ENCODE measurements around the gene PRKCH.

The PRKCH gene

DNA sequence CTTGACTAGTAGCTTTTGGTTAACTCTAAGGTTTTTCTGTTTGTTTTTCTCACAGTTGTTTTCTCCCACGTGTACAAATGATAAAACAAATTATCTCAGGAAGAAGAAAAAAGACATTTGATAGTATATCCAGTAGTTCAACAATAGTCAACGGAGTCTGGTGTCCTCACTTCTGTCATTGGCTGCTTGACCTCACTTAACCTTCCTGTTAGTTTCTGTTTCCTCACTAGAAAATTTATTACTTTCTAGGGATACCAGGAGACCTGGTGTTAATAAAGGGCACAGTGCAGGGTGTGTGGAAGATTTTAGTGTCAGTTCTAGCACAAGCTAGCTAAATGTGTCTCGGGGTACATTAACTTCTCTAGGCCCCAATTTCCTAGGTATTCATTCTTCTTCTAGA, 116.0 kb downstream of the PRKCH start:
- DNase-seq (ENCODE audit: low read depth in 1 of 2, low spot score in 1 of 2): no peak
- TF ChIP-seq GABPA (IDR thresholded peaks at IDR 0.05; ENCODE audit: low read depth): no peak
- TF ChIP-seq, protein P1, sequence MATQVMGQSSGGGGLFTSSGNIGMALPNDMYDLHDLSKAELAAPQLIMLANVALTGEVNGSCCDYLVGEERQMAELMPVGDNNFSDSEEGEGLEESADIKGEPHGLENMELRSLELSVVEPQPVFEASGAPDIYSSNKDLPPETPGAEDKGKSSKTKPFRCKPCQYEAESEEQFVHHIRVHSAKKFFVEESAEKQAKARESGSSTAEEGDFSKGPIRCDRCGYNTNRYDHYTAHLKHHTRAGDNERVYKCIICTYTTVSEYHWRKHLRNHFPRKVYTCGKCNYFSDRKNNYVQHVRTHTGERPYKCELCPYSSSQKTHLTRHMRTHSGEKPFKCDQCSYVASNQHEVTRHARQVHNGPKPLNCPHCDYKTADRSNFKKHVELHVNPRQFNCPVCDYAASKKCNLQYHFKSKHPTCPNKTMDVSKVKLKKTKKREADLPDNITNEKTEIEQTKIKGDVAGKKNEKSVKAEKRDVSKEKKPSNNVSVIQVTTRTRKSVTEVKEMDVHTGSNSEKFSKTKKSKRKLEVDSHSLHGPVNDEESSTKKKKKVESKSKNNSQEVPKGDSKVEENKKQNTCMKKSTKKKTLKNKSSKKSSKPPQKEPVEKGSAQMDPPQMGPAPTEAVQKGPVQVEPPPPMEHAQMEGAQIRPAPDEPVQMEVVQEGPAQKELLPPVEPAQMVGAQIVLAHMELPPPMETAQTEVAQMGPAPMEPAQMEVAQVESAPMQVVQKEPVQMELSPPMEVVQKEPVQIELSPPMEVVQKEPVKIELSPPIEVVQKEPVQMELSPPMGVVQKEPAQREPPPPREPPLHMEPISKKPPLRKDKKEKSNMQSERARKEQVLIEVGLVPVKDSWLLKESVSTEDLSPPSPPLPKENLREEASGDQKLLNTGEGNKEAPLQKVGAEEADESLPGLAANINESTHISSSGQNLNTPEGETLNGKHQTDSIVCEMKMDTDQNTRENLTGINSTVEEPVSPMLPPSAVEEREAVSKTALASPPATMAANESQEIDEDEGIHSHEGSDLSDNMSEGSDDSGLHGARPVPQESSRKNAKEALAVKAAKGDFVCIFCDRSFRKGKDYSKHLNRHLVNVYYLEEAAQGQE (IDR thresholded peaks at IDR 0.05; ENCODE audit: insufficient replicate concordance, low read depth): no peak
- Histone ChIP-seq H3K27me3 (ENCODE audit: insufficient read depth, poor library complexity, severe bottlenecking) (peaks cover 5% of the 10 kb centered on the region), H3K4me3 (replicated peaks; ENCODE audit: insufficient read depth, low read length) (no peak overlapping the region), H3K27ac (replicated peaks) (no peak overlapping the region)

DNA sequence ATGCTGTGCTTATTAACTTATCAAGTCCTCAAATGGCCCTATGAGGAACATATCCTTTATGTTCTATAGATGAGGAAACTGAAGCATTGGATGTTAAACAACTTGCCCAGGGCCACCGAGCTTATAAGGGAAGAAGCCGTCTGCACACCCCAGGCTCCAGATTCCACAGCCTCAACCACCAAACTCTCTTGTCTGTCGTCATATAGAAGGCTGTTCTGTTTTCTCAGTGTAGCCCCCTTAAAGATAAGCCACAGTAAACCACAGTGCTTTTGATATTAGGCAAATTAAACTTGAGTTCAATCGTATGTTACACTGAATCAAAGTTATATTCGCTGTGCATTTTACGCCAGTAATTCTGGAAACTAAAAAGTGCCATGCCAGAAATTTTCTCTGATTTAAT, 116.7 kb downstream of the PRKCH start:
- Histone ChIP-seq H3K4me3 (replicated peaks; ENCODE audit: insufficient read depth, low read length) (no peak overlapping the region), H3K27ac (replicated peaks) (no peak overlapping the region), H3K27me3 (ENCODE audit: insufficient read depth, poor library complexity, severe bottlenecking) (peaks cover 4% of the 10 kb centered on the region)
- TF ChIP-seq, protein P1 (IDR thresholded peaks at IDR 0.05; ENCODE audit: insufficient replicate concordance, low read depth): no peak
- no peak for DNase-seq (ENCODE audit: low read depth in 1 of 2, low spot score in 1 of 2)

DNA sequence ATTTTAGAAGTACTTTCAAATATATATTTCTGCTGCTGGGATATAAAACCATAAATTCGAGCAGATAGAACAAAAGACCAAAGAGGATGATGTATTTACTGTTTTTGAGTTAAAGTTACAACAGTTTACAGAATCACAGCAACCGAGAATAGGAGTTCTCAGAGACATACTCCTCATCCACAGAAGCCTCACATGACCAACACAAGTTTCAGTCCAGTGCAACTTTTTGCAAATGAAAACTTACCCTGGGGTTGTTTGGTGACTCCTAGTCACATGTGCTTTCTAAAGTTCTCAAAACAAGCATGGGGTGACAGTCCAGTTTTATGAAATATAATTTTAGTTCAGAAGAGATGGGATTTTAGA, 117.1 kb downstream of the PRKCH start:
- Histone ChIP-seq H3K27me3 (ENCODE audit: insufficient read depth, poor library complexity, severe bottlenecking) (peaks cover 2% of the 10 kb centered on the region), H3K4me3 (replicated peaks; ENCODE audit: insufficient read depth, low read length) (no peak overlapping the region), H3K27ac (replicated peaks) (no peak overlapping the region)
- TF ChIP-seq, protein P1 (IDR thresholded peaks at IDR 0.05; ENCODE audit: insufficient replicate concordance, low read depth): no peak
- TF ChIP-seq SPI1 (IDR thresholded peaks at IDR 0.05; ENCODE audit: borderline replicate concordance, low read depth) (no peak), GABPA (IDR thresholded peaks at IDR 0.05; ENCODE audit: low read depth) (no peak), POLR2AphosphoS5 (IDR thresholded peaks at IDR 0.05; ENCODE audit: low read depth) (no peak)
- TF ChIP-seq, protein P2, sequence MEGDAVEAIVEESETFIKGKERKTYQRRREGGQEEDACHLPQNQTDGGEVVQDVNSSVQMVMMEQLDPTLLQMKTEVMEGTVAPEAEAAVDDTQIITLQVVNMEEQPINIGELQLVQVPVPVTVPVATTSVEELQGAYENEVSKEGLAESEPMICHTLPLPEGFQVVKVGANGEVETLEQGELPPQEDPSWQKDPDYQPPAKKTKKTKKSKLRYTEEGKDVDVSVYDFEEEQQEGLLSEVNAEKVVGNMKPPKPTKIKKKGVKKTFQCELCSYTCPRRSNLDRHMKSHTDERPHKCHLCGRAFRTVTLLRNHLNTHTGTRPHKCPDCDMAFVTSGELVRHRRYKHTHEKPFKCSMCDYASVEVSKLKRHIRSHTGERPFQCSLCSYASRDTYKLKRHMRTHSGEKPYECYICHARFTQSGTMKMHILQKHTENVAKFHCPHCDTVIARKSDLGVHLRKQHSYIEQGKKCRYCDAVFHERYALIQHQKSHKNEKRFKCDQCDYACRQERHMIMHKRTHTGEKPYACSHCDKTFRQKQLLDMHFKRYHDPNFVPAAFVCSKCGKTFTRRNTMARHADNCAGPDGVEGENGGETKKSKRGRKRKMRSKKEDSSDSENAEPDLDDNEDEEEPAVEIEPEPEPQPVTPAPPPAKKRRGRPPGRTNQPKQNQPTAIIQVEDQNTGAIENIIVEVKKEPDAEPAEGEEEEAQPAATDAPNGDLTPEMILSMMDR (IDR thresholded peaks at IDR 0.05; ENCODE audit: insufficient read depth, low read length): no peak
- no peak for DNase-seq (ENCODE audit: low read depth in 1 of 2, low spot score in 1 of 2)

DNA sequence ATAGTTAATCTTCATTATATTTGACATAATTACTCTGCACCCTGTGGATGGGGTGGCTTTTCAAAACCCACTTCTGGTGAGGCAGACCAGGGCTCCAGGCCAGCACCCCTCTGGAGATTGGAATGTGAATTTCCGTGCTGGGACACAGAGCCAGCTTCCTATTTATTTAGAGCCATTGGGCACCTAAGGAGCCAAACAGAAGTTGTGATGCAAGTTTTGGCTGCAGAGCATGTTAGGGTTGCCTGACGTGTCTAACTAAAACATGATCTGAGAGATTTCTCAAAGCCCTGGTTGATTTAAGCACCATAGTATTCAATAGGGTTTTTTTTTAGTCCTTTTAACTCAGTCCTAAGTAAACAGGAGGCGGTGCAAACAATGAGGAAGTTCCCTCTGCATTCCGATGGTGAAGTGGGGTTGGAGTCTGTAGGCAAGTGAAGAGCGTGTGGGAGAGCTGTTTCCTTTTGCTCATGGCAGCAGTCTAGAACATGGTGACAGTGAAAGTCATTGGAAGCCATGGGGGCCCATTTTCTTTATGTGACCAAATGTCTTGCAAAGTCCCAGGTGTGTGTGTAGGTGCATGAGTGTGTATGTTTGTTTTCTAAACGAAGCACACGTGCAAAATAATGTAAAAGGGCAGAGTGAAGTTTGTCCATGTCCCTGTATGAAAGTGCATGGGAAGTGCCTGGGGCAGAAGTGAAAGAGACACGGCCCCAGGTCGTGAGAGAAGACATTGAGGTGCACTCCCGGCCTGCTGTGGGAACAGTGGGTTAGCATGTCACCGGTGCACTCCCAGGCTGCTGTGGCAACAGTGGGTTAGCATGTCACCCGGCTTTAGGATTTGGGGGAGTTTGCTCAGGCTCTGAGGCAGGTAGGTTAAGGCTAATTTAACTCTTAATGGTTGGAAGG, 117.7 kb downstream of the PRKCH start:
- peak; percentile 14 to 62 for DNase-seq (ENCODE audit: low read depth in 1 of 2, low spot score in 1 of 2)
- TF ChIP-seq POLR2AphosphoS5 (IDR thresholded peaks at IDR 0.05; ENCODE audit: low read depth): no peak
- TF ChIP-seq, protein P1 (IDR thresholded peaks at IDR 0.05; ENCODE audit: insufficient replicate concordance, low read depth): no peak
- TF ChIP-seq GABPA (IDR thresholded peaks at IDR 0.05; ENCODE audit: low read depth): no peak
- TF ChIP-seq SPI1 (IDR thresholded peaks at IDR 0.05; ENCODE audit: borderline replicate concordance, low read depth): no peak
- TF ChIP-seq, protein P2 (IDR thresholded peaks at IDR 0.05; ENCODE audit: insufficient read depth, low read length): no peak
- Histone ChIP-seq H3K4me3 (replicated peaks; ENCODE audit: insufficient read depth, low read length) (no peak overlapping the region), H3K27me3 (ENCODE audit: insufficient read depth, poor library complexity, severe bottlenecking) (no peaks in the 10 kb centered on the region), H3K27ac (replicated peaks) (no peak overlapping the region)
